K562 (cell line): ENCODE measurements around the gene SMAD1. TPM values are rescaled to one million over a fixed set of nuclear protein-coding genes. Genes with fewer than 3 reads are reported as not detected.

Experiments
- FOSL1 ChIP-seq: fragments of 200-800 bp; sonication (Bioruptor generic); conservative IDR thresholded peaks from 2 replicates; pipeline ENCODE4 v1.6.1; 2016; ENCODE audit warnings: missing genetic modification characterization, missing compliant biosample characterization
- GABPA ChIP-seq: fragments of 200-800 bp; sonication (Bioruptor generic); conservative IDR thresholded peaks from 2 replicates; pipeline ENCODE4 v1.6.1; 2016; ENCODE audit warnings: low read depth, missing genetic modification characterization, missing compliant biosample characterization
- HES1 ChIP-seq: fragments of 450-650 bp; IDR thresholded peaks from 2 replicates; pipeline ENCODE4 v1.6.1; 2016; ENCODE audit warnings: low read depth, mild to moderate bottlenecking, moderate library complexity
- PTRF ChIP-seq: fragments of 450-650 bp; IDR thresholded peaks from 2 replicates; pipeline ENCODE4 v1.6.1; 2016; ENCODE audit warnings: mild to moderate bottlenecking, missing genetic modification characterization, missing compliant biosample characterization
- TAF7 ChIP-seq: fragments of 450-650 bp; IDR thresholded peaks from 2 replicates; pipeline ENCODE4 v1.6.1; 2016; ENCODE audit warnings: missing genetic modification characterization, missing compliant biosample characterization
- TEAD4 ChIP-seq, 2 experiments: sonication (generic) in 1 of 2; formaldehyde crosslinking in 1 of 2; IDR thresholded peaks; 2 replicates each; pipeline versions ENCODE4 v1.6.1 to v1.8.0; 2012 to 2022; ENCODE audit warnings: borderline replicate concordance in 1 of 2, inconsistent platforms in 1 of 2, low read length in 1 of 2, mild to moderate bottlenecking in 1 of 2, missing genetic modification reagents in 1 of 2
- THRAP3 ChIP-seq: fragments of 450-650 bp; IDR thresholded peaks from 2 replicates; pipeline ENCODE4 v1.6.1; 2016; ENCODE audit warnings: mild to moderate bottlenecking, inconsistent platforms, borderline replicate concordance
- ZNF354B ChIP-seq: fragments of 250-450 bp; sonication (Bioruptor Pico); IDR thresholded peaks from 2 replicates; pipeline ENCODE4 v1.4.0; 2020
- polyA plus RNA-seq, 8 experiments: library from polyadenylated mRNA; depleted of rRNA in 4 of 8; stranded (reverse) in 5 of 8; unstranded in 3 of 8; fragments of >200 nt; fragmentation: Nextera tagmentation in 2 of 8; fragmentation: Illumina TruSeq in 1 of 8; extraction: Ambion mirVana in 2 of 8; extraction: Trizol in 1 of 8; gene quantifications; 2 replicates each; pipeline versions ENCODE4 v1.2.1 to v1.2.3, GENCODE V29; 2011 to 2014; ENCODE audit warnings: inconsistent platforms in 1 of 8, missing spikeins in 1 of 8
- total RNA-seq, 7 experiments: library from RNA; depleted of rRNA in 6 of 7; stranded (reverse); fragments of >200 nt in 6 of 7; fragmentation: Illumina TruSeq in 2 of 7; extraction: Trizol in 2 of 7; gene quantifications; 2 replicates each; pipeline versions ENCODE4 v1.2.1 to v1.2.3, GENCODE V29; 2011 to 2021; ENCODE audit warnings: low replicate concordance in 1 of 7
- TF ChIP-seq, protein P1 (sequence below): fragments of 250-450 bp; sonication (Bioruptor Pico); IDR thresholded peaks from 2 replicates; pipeline ENCODE4 v1.4.0; 2020; ENCODE audit warnings: mild to moderate bottlenecking
- TF ChIP-seq, protein P2 (sequence below), 2 experiments: IDR thresholded peaks; 2 replicates each; pipeline ENCODE4 v1.6.1; 2012; ENCODE audit warnings: improper control_type of control experiment in 2 of 2, low read depth in 2 of 2, low read length in 2 of 2, borderline replicate concordance in 1 of 2

The SMAD1 gene
- total and polyA plus RNA-seq, 9 of the 15 experiments (the other 6 are each of a cell fraction or from before 2014, with no cell fraction given) = 0.05 to 0.54 (median 0.21) TPM; not detected in 3

- TF ChIP-seq TEAD4 (IDR thresholded peaks at IDR 0.05; ENCODE audit: low read length) = no peak
- no peak for TF ChIP-seq TEAD4 (CRISPR knock-in tag; IDR thresholded peaks at IDR 0.05; ENCODE audit: borderline replicate concordance)
- no peak for TF ChIP-seq TAF7 (tag)
- TF ChIP-seq, protein P1, sequence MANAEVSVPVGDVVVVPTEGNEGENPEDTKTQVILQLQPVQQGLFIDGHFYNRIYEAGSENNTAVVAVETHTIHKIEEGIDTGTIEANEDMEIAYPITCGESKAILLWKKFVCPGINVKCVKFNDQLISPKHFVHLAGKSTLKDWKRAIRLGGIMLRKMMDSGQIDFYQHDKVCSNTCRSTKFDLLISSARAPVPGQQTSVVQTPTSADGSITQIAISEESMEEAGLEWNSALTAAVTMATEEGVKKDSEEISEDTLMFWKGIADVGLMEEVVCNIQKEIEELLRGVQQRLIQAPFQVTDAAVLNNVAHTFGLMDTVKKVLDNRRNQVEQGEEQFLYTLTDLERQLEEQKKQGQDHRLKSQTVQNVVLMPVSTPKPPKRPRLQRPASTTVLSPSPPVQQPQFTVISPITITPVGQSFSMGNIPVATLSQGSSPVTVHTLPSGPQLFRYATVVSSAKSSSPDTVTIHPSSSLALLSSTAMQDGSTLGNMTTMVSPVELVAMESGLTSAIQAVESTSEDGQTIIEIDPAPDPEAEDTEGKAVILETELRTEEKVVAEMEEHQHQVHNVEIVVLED = no peak
- no peak for TF ChIP-seq GABPA
- no peak for TF ChIP-seq ZNF354B (CRISPR knock-in tag)
- no peak for TF ChIP-seq HES1
- TF ChIP-seq, protein P2, sequence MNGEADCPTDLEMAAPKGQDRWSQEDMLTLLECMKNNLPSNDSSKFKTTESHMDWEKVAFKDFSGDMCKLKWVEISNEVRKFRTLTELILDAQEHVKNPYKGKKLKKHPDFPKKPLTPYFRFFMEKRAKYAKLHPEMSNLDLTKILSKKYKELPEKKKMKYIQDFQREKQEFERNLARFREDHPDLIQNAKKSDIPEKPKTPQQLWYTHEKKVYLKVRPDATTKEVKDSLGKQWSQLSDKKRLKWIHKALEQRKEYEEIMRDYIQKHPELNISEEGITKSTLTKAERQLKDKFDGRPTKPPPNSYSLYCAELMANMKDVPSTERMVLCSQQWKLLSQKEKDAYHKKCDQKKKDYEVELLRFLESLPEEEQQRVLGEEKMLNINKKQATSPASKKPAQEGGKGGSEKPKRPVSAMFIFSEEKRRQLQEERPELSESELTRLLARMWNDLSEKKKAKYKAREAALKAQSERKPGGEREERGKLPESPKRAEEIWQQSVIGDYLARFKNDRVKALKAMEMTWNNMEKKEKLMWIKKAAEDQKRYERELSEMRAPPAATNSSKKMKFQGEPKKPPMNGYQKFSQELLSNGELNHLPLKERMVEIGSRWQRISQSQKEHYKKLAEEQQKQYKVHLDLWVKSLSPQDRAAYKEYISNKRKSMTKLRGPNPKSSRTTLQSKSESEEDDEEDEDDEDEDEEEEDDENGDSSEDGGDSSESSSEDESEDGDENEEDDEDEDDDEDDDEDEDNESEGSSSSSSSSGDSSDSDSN (IDR thresholded peaks at IDR 0.05; ENCODE audit: borderline replicate concordance in 1 of 2, low read depth in 2 of 2, low read length in 2 of 2) = no peak
- no peak for TF ChIP-seq FOSL1 (tag)
- no peak for TF ChIP-seq PTRF (tag)
- no peak for TF ChIP-seq THRAP3
- TF ChIP-seq, all 486 proteins: peak for 0
These were observed 14.6 kb downstream of the SMAD1 start (continued) for GRCh38 chr4:145496292-145496691.
